Osteoblast (primary cell): ENCODE measurements around the gene FAM83D. TPM values are rescaled to one million over a fixed set of nuclear protein-coding genes. Genes with fewer than 3 reads are reported as not detected.

Experiments
- DNase-seq: peaks from one replicate; pipeline ENCODE4 v3.0.0; 2011; ENCODE audit warnings: low spot score, mixed read lengths; ENCODE audit not compliant: insufficient read length; ENCODE audit errors: missing footprints
- H2AFZ ChIP-seq: 2 replicates; pipeline ENCODE4 v1.6.0; 2011; ENCODE audit warnings: mild to moderate bottlenecking, low read length
- H3K27ac ChIP-seq: 2 replicates; pipeline ENCODE4 v1.5.1; 2011; ENCODE audit warnings: mild to moderate bottlenecking, low read depth, low read length, moderate library complexity
- H3K27me3 ChIP-seq: 2 replicates; pipeline ENCODE4 v1.6.0; 2012; ENCODE audit warnings: mild to moderate bottlenecking, control low read depth, inconsistent platforms, low read length, moderate library complexity; ENCODE audit not compliant: insufficient read depth
- H3K36me3 ChIP-seq: 2 replicates; pipeline ENCODE4 v1.5.1; 2011; ENCODE audit warnings: mild to moderate bottlenecking, low read length, control low read depth, moderate library complexity; ENCODE audit not compliant: insufficient read depth
- H3K4me1 ChIP-seq: 2 replicates; pipeline ENCODE4 v1.5.1; 2011; ENCODE audit warnings: mild to moderate bottlenecking, low read length, control low read depth, moderate library complexity; ENCODE audit not compliant: insufficient read depth
- H3K4me2 ChIP-seq: 2 replicates; pipeline ENCODE4 v1.6.0; 2011; ENCODE audit warnings: mild to moderate bottlenecking, low read length; ENCODE audit not compliant: insufficient read depth
- H3K4me3 ChIP-seq: fragments of 200-600 bp; sonication (generic); 3 replicates; pipeline ENCODE4 v1.5.1; 2012; ENCODE audit warnings: mild to moderate bottlenecking, low read length, inconsistent platforms; ENCODE audit not compliant: insufficient read depth
- H3K79me2 ChIP-seq: 2 replicates; pipeline ENCODE4 v1.6.0; 2012; ENCODE audit warnings: mild to moderate bottlenecking, low read length, control low read depth, inconsistent platforms; ENCODE audit not compliant: insufficient read depth
- H3K9me3 ChIP-seq: 2 replicates; pipeline ENCODE4 v1.5.1; 2011; ENCODE audit warnings: low read depth, low read length, control low read depth
- H4K20me1 ChIP-seq: 2 replicates; pipeline ENCODE4 v1.6.0; 2012; ENCODE audit warnings: mild to moderate bottlenecking, low read length, control low read depth; ENCODE audit not compliant: insufficient read depth
- total RNA-seq: library from RNA; depleted of rRNA; stranded (reverse); fragments of >200 nt; gene quantifications from 2 replicates; pipeline ENCODE4 v1.2.3, GENCODE V29; 2012
- TF ChIP-seq, protein P1 (sequence below): IDR thresholded peaks from 2 replicates; pipeline ENCODE4 v1.5.1; 2011; ENCODE audit warnings: mild to moderate bottlenecking, low read depth, low read length, moderate library complexity; ENCODE audit errors: extremely low read depth

The FAM83D gene
- total RNA-seq, 1 donor: 2.2 TPM

DNA sequence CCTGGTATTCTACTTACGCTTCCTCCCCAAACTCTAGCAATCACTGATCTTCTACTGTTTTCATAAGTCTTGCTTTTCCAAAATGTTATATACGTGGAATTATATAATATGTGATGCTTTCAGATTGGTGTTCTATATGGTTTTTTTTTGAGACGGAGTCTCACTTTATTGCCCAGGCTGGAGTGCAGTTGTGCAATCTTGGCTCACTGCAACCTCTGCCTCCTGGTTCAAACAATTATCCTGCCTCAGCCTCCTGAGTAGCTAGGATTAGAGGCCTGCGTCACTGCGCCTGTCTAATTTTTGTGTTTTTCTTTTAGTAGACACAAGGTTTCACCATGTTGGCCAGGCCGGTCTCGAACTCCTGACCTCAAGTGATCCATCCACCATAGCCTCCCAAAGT lies 10.9 kb upstream of the FAM83D start:
- H4K20me1 ChIP-seq: no peaks in the 10 kb centered on the region
- no peak for DNase-seq
- no peaks in the 10 kb centered on the region for H3K4me1 ChIP-seq
- peaks cover 23% of the 10 kb centered on the region for H3K27me3 ChIP-seq
- H3K4me2 ChIP-seq: no peak overlapping the region
- no peak overlapping the region for H3K4me3 ChIP-seq
- no peak overlapping the region for H2AFZ ChIP-seq
- TF ChIP-seq, protein P1, sequence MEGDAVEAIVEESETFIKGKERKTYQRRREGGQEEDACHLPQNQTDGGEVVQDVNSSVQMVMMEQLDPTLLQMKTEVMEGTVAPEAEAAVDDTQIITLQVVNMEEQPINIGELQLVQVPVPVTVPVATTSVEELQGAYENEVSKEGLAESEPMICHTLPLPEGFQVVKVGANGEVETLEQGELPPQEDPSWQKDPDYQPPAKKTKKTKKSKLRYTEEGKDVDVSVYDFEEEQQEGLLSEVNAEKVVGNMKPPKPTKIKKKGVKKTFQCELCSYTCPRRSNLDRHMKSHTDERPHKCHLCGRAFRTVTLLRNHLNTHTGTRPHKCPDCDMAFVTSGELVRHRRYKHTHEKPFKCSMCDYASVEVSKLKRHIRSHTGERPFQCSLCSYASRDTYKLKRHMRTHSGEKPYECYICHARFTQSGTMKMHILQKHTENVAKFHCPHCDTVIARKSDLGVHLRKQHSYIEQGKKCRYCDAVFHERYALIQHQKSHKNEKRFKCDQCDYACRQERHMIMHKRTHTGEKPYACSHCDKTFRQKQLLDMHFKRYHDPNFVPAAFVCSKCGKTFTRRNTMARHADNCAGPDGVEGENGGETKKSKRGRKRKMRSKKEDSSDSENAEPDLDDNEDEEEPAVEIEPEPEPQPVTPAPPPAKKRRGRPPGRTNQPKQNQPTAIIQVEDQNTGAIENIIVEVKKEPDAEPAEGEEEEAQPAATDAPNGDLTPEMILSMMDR: no peak
- no peaks in the 10 kb centered on the region for H3K36me3 ChIP-seq
- no peak overlapping the region for H3K27ac ChIP-seq
- no peaks in the 10 kb centered on the region for H3K9me3 ChIP-seq
- H3K79me2 ChIP-seq: no peaks in the 10 kb centered on the region

DNA sequence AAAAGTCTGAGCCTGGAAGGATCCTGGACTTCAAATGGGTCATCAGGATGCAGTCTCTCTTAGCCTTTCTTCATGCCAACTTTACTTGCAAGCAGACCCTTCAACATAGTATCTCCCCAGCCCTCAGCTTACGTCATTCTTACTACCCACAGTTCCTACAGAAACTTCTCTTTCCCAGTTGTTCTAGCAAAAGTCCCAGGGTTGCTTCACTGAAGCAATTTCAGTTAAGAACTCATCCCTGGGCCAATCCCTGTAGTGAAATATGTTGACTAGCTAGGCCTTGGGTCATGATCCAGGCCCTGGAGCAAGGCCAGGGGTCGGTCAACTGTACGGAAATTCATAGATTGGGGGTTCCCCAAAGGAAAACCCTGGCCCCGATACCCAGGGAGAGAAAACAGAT lies 8.6 kb upstream of the FAM83D start:
- H3K27ac ChIP-seq: no peak overlapping the region

DNA sequence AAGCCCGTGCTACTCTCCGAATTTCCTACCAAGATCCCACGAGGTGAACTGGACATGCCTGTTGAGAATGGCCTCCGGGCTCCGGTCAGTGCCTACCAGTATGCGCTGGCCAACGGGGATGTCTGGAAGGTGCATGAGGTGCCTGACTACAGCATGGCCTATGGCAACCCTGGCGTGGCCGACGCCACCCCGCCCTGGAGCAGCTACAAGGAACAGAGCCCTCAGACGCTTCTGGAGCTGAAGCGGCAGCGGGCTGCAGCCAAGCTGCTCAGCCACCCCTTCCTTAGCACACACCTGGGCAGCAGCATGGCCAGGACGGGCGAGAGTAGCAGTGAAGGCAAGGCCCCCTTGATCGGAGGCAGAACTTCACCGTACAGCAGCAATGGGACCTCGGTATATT lies 8.0 kb upstream of the FAM83D start:
- H3K27me3 ChIP-seq: peaks cover 44% of the 10 kb centered on the region
- H3K4me3 ChIP-seq: no peak overlapping the region
- H2AFZ ChIP-seq: no peak overlapping the region
- DNase-seq: no peak
- H3K4me2 ChIP-seq: no peak overlapping the region
- H3K9me3 ChIP-seq: no peaks in the 10 kb centered on the region
- H3K79me2 ChIP-seq: no peaks in the 10 kb centered on the region
- H3K36me3 ChIP-seq: no peaks in the 10 kb centered on the region
- no peaks in the 10 kb centered on the region for H3K4me1 ChIP-seq
- H4K20me1 ChIP-seq: no peaks in the 10 kb centered on the region
- TF ChIP-seq, protein P1: no peak
- no peak overlapping the region for H3K27ac ChIP-seq

More for the DNA sequence above, 8.6 kb upstream of the FAM83D start:
- Histone ChIP-seq H4K20me1 (no peaks in the 10 kb centered on the region), H2AFZ (no peak overlapping the region), H3K79me2 (no peaks in the 10 kb centered on the region), H3K27me3 (peaks cover 44% of the 10 kb centered on the region), H3K4me2 (no peak overlapping the region), H3K4me1 (no peaks in the 10 kb centered on the region), H3K36me3 (no peaks in the 10 kb centered on the region), H3K4me3 (no peak overlapping the region), H3K9me3 (no peaks in the 10 kb centered on the region)
- no peak for DNase-seq
- TF ChIP-seq, protein P1: no peak

DNA sequence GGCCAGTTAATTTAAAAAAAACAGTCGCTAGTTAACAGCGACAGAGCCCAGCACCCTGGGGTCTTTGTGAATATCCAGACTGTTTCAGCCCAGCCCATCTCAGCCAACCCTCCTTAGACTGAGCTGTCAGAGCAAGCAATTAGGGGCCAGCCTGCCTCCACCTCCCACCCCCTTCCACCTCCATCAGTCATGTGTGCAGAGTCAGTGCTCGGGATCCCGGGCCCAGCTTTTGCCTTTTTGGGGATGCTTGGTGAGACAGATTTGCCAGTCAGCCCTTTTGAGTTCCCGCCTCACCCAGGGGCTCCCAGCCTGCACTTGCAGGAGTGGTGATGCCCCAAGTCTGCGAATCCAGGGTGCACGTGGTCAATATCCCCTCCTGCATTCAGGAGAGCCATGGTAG lies 6.5 kb upstream of the FAM83D start:
- no peak for DNase-seq
- Histone ChIP-seq H3K4me2 (no peak overlapping the region), H3K4me3 (no peak overlapping the region), H2AFZ (no peak overlapping the region), H4K20me1 (no peaks in the 10 kb centered on the region), H3K27me3 (peaks cover 44% of the 10 kb centered on the region), H3K27ac (no peak overlapping the region), H3K36me3 (no peaks in the 10 kb centered on the region), H3K4me1 (no peaks in the 10 kb centered on the region), H3K79me2 (no peaks in the 10 kb centered on the region), H3K9me3 (no peaks in the 10 kb centered on the region)
- TF ChIP-seq, protein P1: no peak
